GM21526 (cell line): Measurements from ENCODE around the gene EIPR1.
"Not testable (repeated sequence)": the region's sequence is repeated elsewhere in the genome, so short reads cannot be mapped to it uniquely, and the experiment has no call there.

Experiments
- ATAC-seq: cut with Tn5 transposase; IDR thresholded peaks from one replicate; pipeline ENCODE4 v1.9.1; 2021; ENCODE audit warnings: moderate library complexity; ENCODE audit not compliant: unreplicated experiment, low FRiP score

The EIPR1 gene

GRCh38 chr2:3361518-3362389 lies 15.9 kb downstream of the EIPR1 start:
- no peak for ATAC-seq

GRCh38 chr2:3357926-3358325 lies 19.7 kb downstream of the EIPR1 start:
- ATAC-seq = no peak

GRCh38 chr2:3357446-3357845 lies 20.2 kb downstream of the EIPR1 start:
- not testable (repeated sequence) for ATAC-seq

- no peak for ATAC-seq
Measured at GRCh38 chr2:3356799-3357198, 20.8 kb downstream of the EIPR1 start.

GRCh38 chr2:3355951-3356569 lies 21.6 kb downstream of the EIPR1 start:
- no peak for ATAC-seq

- ATAC-seq = no peak
Measured at GRCh38 chr2:3354986-3355385, 22.6 kb downstream of the EIPR1 start.

GRCh38 chr2:3349211-3349693 lies 28.4 kb downstream of the EIPR1 start:
- no peak for ATAC-seq

GRCh38 chr2:3348767-3349166 lies 28.9 kb downstream of the EIPR1 start:
- ATAC-seq = no peak

- ATAC-seq = no peak
Measured at GRCh38 chr2:3345621-3346020, 32.0 kb downstream of the EIPR1 start.

GRCh38 chr2:3344897-3345296 lies 32.7 kb downstream of the EIPR1 start:
- ATAC-seq = no peak

GRCh38 chr2:3343012-3343411 lies 34.6 kb downstream of the EIPR1 start:
- no peak for ATAC-seq

GRCh38 chr2:3342324-3342723 lies 35.3 kb downstream of the EIPR1 start:
- no peak for ATAC-seq

- no peak for ATAC-seq
Measured at GRCh38 chr2:3341336-3341735, 36.3 kb downstream of the EIPR1 start.

GRCh38 chr2:3340144-3340543 lies 37.5 kb downstream of the EIPR1 start:
- ATAC-seq = no peak

- ATAC-seq = no peak
Measured at GRCh38 chr2:3338340-3338739, 39.3 kb downstream of the EIPR1 start.

- ATAC-seq = no peak
Measured at GRCh38 chr2:3336844-3337243, 40.8 kb downstream of the EIPR1 start.

- no peak for ATAC-seq
Measured at GRCh38 chr2:3334392-3335345, 42.9 kb downstream of the EIPR1 start.

GRCh38 chr2:3332133-3332532 lies 45.5 kb downstream of the EIPR1 start:
- no peak for ATAC-seq

- no peak for ATAC-seq
Measured at GRCh38 chr2:3329491-3329890, 48.1 kb downstream of the EIPR1 start.

GRCh38 chr2:3326871-3327270 lies 50.7 kb downstream of the EIPR1 start:
- ATAC-seq = no peak

- ATAC-seq = no peak
Measured at GRCh38 chr2:3326182-3326537, 51.5 kb downstream of the EIPR1 start.
